Bronchial epithelial cell (primary cell): ENCODE data around the gene JMY. TPM values are rescaled to one million over a fixed set of nuclear protein-coding genes. Genes with fewer than 3 reads are reported as not detected.

ENCODE experiments used
- DNase-seq: peaks from one replicate; pipeline ENCODE4 v3.0.0-alpha.2; 2010; ENCODE audit warnings: low read depth
- FAIRE-seq: peaks from 2 replicates; lab custom pipeline; 2011; peaks lifted over from hg19 to GRCh38; lab: Jason Lieb, UNC
- H3K27me3 ChIP-seq: 2 replicates; pipeline ENCODE4 v1.5.1; 2011; ENCODE audit warnings: low read length; ENCODE audit not compliant: control insufficient read depth, insufficient read depth
- H3K36me3 ChIP-seq: 2 replicates; pipeline ENCODE4 v1.5.1; 2011; ENCODE audit warnings: low read length; ENCODE audit not compliant: control insufficient read depth, insufficient read depth
- H3K4me3 ChIP-seq: 2 replicates; pipeline ENCODE4 v1.5.1; 2011; ENCODE audit warnings: mild to moderate bottlenecking, low read depth, low read length, control low read depth
- CTCF ChIP-seq: IDR thresholded peaks from 2 replicates; pipeline ENCODE4 v1.5.1; 2011; ENCODE audit warnings: mild to moderate bottlenecking, moderate library complexity, low read length, control low read depth, inconsistent platforms; ENCODE audit not compliant: insufficient read depth, severe bottlenecking
- total RNA-seq: library from RNA; depleted of rRNA; stranded (reverse); fragments of >200 nt; gene quantifications from 2 replicates; pipeline ENCODE4 v1.2.1, GENCODE V29; 2014

Gene JMY
- total RNA-seq, 1 donor from 2014 or later, result 14.5 TPM

- no peak overlapping the region for H3K4me3 ChIP-seq
- no peaks in the 10 kb centered on the region for H3K27me3 ChIP-seq
- TF ChIP-seq CTCF, result no peak
- DNase-seq (peak; percentile 67), FAIRE-seq (no peak)
- no peaks in the 10 kb centered on the region for H3K36me3 ChIP-seq
These were observed 42.3 kb upstream of the JMY start for GRCh38 chr5:79193643-79194042.

GRCh38 chr5:79200573-79201183 lies 35.3 kb upstream of the JMY start:
- TF ChIP-seq CTCF, result peak; percentile 34
- DNase-seq (no peak), FAIRE-seq (no peak)
- Histone ChIP-seq H3K27me3 (no peaks in the 10 kb centered on the region), H3K4me3 (no peak overlapping the region), H3K36me3 (no peaks in the 10 kb centered on the region)

GRCh38 chr5:79201206-79201605 lies 34.7 kb upstream of the JMY start:
- no peaks in the 10 kb centered on the region for H3K27me3 ChIP-seq
- no peak overlapping the region for H3K4me3 ChIP-seq
- no peak for FAIRE-seq
- no peak for TF ChIP-seq CTCF
- no peaks in the 10 kb centered on the region for H3K36me3 ChIP-seq
- no peak for DNase-seq

GRCh38 chr5:79202076-79202475 lies 33.9 kb upstream of the JMY start:
- Histone ChIP-seq H3K27me3 (no peaks in the 10 kb centered on the region), H3K4me3 (no peak overlapping the region), H3K36me3 (no peaks in the 10 kb centered on the region)
- FAIRE-seq, result no peak
- no peak for TF ChIP-seq CTCF
- peak; percentile 77 for DNase-seq

- H3K27me3 ChIP-seq, result no peaks in the 10 kb centered on the region
- no peak for FAIRE-seq
- no peaks in the 10 kb centered on the region for H3K36me3 ChIP-seq
- no peak for TF ChIP-seq CTCF
- no peak for DNase-seq
- H3K4me3 ChIP-seq, result no peak overlapping the region
These were observed 30.0 kb upstream of the JMY start for GRCh38 chr5:79205965-79206364.

- no peak for TF ChIP-seq CTCF
- no peak for DNase-seq
- H3K27me3 ChIP-seq, result no peaks in the 10 kb centered on the region
- H3K4me3 ChIP-seq, result no peak overlapping the region
- H3K36me3 ChIP-seq, result no peaks in the 10 kb centered on the region
- no peak for FAIRE-seq
These were observed 29.4 kb upstream of the JMY start for GRCh38 chr5:79206541-79206940.
